HEK293 (cell line): ENCODE measurements around the gene FGD6.

Source experiments
- KLF1 ChIP-seq: fragments of 450-650 bp; formaldehyde crosslinking; IDR thresholded peaks from 2 replicates; pipeline ENCODE4 v1.5.1; 2016; ENCODE audit warnings: missing biosample characterization, missing genetic modification characterization
- MYNN ChIP-seq: fragments of 450-650 bp; formaldehyde crosslinking; IDR thresholded peaks from 2 replicates; pipeline ENCODE4 v1.5.1; 2016; ENCODE audit warnings: missing biosample characterization, missing genetic modification characterization, borderline replicate concordance
- OSR2 ChIP-seq: fragments of 450-650 bp; formaldehyde crosslinking; IDR thresholded peaks from 2 replicates; pipeline ENCODE4 v1.5.1; 2016; ENCODE audit warnings: missing biosample characterization, missing genetic modification characterization
- SALL2 ChIP-seq: fragments of 450-650 bp; formaldehyde crosslinking; IDR thresholded peaks from 2 replicates; pipeline ENCODE4 v1.5.0; 2017; ENCODE audit warnings: missing biosample characterization, mild to moderate bottlenecking, missing genetic modification characterization, borderline replicate concordance
- SCRT1 ChIP-seq: fragments of 450-650 bp; formaldehyde crosslinking; IDR thresholded peaks from 2 replicates; pipeline ENCODE4 v1.5.1; 2016; ENCODE audit warnings: missing biosample characterization, missing genetic modification characterization, borderline replicate concordance
- TCF7L2 ChIP-seq: IDR thresholded peaks from 2 replicates; pipeline ENCODE4 v1.6.1; 2011; ENCODE audit warnings: low read depth, mild to moderate bottlenecking, inconsistent platforms, low read length, moderate library complexity, borderline replicate concordance
- ZBTB20 ChIP-seq: fragments of 450-650 bp; formaldehyde crosslinking; IDR thresholded peaks from 2 replicates; pipeline ENCODE4 v1.5.1; 2016; ENCODE audit warnings: missing biosample characterization, missing genetic modification characterization
- ZNF10 ChIP-seq: fragments of 450-650 bp; formaldehyde crosslinking; IDR thresholded peaks from 2 replicates; pipeline ENCODE4 v1.5.1; 2017; ENCODE audit warnings: missing biosample characterization, missing genetic modification characterization
- ZNF133 ChIP-seq: fragments of 450-650 bp; formaldehyde crosslinking; IDR thresholded peaks from 2 replicates; pipeline ENCODE4 v1.5.1; 2016; ENCODE audit warnings: missing biosample characterization, missing genetic modification characterization
- ZNF138 ChIP-seq: fragments of 450-650 bp; formaldehyde crosslinking; IDR thresholded peaks from 2 replicates; pipeline ENCODE4 v1.5.1; 2016; ENCODE audit warnings: missing biosample characterization, missing genetic modification characterization, borderline replicate concordance
- ZNF148 ChIP-seq: fragments of 450-650 bp; formaldehyde crosslinking; IDR thresholded peaks from 2 replicates; pipeline ENCODE4 v1.5.0; 2017; ENCODE audit warnings: missing biosample characterization, missing genetic modification characterization, borderline replicate concordance
- ZNF19 ChIP-seq: fragments of 450-650 bp; formaldehyde crosslinking; IDR thresholded peaks from 2 replicates; pipeline ENCODE4; 2016; ENCODE audit warnings: missing biosample characterization, missing genetic modification characterization, low read depth
- ZNF211 ChIP-seq: fragments of 450-650 bp; formaldehyde crosslinking; IDR thresholded peaks from 2 replicates; pipeline ENCODE4 v1.5.1; 2016; ENCODE audit warnings: low read depth, missing biosample characterization, missing genetic modification characterization
- ZNF292 ChIP-seq: fragments of 450-650 bp; formaldehyde crosslinking; IDR thresholded peaks from 2 replicates; pipeline ENCODE4 v1.5.1; 2016; ENCODE audit warnings: low read depth, missing biosample characterization, missing genetic modification characterization, borderline replicate concordance
- ZNF302 ChIP-seq: fragments of 450-650 bp; formaldehyde crosslinking; IDR thresholded peaks from 2 replicates; pipeline ENCODE4 v1.5.1; 2016; ENCODE audit warnings: missing biosample characterization, missing genetic modification characterization, low read depth
- ZNF324 ChIP-seq: fragments of 450-650 bp; formaldehyde crosslinking; IDR thresholded peaks from 2 replicates; pipeline ENCODE4 v1.5.1; 2016; ENCODE audit warnings: missing biosample characterization, missing genetic modification characterization
- ZNF433 ChIP-seq: fragments of 450-650 bp; formaldehyde crosslinking; IDR thresholded peaks from 2 replicates; pipeline ENCODE4 v1.5.1; 2016; ENCODE audit warnings: missing biosample characterization, missing genetic modification characterization, low read depth
- ZNF449 ChIP-seq: fragments of 450-650 bp; formaldehyde crosslinking; IDR thresholded peaks from 2 replicates; pipeline ENCODE4 v1.5.1; 2017; ENCODE audit warnings: missing biosample characterization, mild to moderate bottlenecking, missing genetic modification characterization, moderate library complexity
- ZNF521 ChIP-seq: fragments of 450-650 bp; formaldehyde crosslinking; IDR thresholded peaks from 2 replicates; pipeline ENCODE4 v1.5.1; 2017; ENCODE audit warnings: missing biosample characterization, mild to moderate bottlenecking, missing genetic modification characterization
- ZNF544 ChIP-seq: fragments of 450-650 bp; formaldehyde crosslinking; IDR thresholded peaks from 2 replicates; pipeline ENCODE4 v1.5.0; 2017; ENCODE audit warnings: missing biosample characterization, missing genetic modification characterization
- ZNF707 ChIP-seq: fragments of 450-650 bp; formaldehyde crosslinking; IDR thresholded peaks from 2 replicates; pipeline ENCODE4 v1.5.1; 2016; ENCODE audit warnings: missing biosample characterization, missing genetic modification characterization
- ZNF768 ChIP-seq: fragments of 450-650 bp; formaldehyde crosslinking; IDR thresholded peaks from 2 replicates; pipeline ENCODE4 v1.5.1; 2018; ENCODE audit warnings: missing biosample characterization, mild to moderate bottlenecking, missing genetic modification characterization
- ZNF777 ChIP-seq: fragments of 450-650 bp; formaldehyde crosslinking; IDR thresholded peaks from 2 replicates; pipeline ENCODE4 v1.5.1; 2017; ENCODE audit warnings: missing biosample characterization, missing genetic modification characterization, borderline replicate concordance
- ZSCAN16 ChIP-seq: fragments of 450-650 bp; formaldehyde crosslinking; IDR thresholded peaks from 2 replicates; pipeline ENCODE4 v1.5.1; 2016; ENCODE audit warnings: missing biosample characterization, missing genetic modification characterization
- ZSCAN30 ChIP-seq: fragments of 450-650 bp; IDR thresholded peaks from 2 replicates; pipeline ENCODE4 v1.5.1; 2018; ENCODE audit warnings: missing biosample characterization, mild to moderate bottlenecking, missing genetic modification characterization, moderate library complexity
- TF ChIP-seq, protein P1 (sequence below): fragments of 450-650 bp; formaldehyde crosslinking; IDR thresholded peaks from 2 replicates; pipeline ENCODE4 v1.5.1; 2016; ENCODE audit warnings: missing biosample characterization, missing genetic modification characterization
- TF ChIP-seq, protein P2 (sequence below): fragments of 450-650 bp; formaldehyde crosslinking; IDR thresholded peaks from 2 replicates; pipeline ENCODE4 v1.5.1; 2016; ENCODE audit warnings: missing biosample characterization, missing genetic modification characterization
- TF ChIP-seq, protein P3 (sequence below): fragments of 450-650 bp; formaldehyde crosslinking; IDR thresholded peaks from 2 replicates; pipeline ENCODE4 v1.5.1; 2016; ENCODE audit warnings: missing biosample characterization, missing genetic modification characterization

The FGD6 gene

DNA sequence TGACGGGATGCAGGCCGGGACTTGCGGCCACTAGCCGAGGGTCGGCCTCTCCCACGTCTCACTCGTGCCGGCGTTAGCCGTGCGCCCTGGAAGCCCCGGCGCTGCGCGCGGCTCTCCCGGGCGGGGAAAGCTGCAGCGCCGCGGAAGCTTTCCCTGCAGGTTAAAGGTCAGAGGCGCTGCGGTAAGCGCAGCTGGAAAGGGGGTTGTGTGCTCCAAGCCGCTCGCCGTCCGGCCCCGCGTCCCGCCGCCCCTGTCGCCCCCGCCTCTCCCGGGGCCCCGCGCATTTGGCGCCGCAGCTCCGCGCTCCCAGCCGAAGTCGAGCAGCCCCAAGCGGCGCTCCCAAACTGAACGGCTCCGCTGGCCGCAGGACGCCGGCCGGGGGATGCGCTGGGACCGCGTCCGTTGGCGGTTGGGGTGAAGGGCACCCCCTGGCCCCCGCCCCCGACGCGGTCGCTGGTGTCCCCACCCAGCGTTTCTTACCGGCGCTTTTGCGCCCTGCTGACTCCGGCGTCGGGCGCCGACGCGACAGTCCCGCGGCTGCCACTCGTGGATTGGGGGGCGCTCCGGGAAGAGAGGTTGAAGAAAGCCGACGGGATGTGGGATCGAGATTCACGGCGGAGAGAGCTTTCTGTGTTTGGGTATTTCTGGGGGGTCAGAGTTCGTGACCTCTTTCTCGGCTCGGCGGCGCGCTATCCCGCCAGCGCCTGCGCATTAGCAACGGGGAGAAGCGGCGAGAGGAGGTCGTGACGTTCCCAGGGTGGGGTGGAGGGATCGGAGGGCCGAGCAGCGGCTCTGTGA, 144.2 kb downstream of the FGD6 start, which contains the start of gene NR2C1 (continued):
- TF ChIP-seq, protein P1, sequence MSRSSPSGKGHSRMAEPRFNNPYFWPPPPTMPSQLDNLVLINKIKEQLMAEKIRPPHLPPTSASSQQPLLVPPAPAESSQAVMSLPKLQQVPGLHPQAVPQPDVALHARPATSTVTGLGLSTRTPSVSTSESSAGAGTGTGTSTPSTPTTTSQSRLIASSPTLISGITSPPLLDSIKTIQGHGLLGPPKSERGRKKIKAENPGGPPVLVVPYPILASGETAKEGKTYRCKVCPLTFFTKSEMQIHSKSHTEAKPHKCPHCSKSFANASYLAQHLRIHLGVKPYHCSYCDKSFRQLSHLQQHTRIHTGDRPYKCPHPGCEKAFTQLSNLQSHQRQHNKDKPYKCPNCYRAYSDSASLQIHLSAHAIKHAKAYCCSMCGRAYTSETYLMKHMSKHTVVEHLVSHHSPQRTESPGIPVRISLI (tag by site-specific recombination): no peak
- TF ChIP-seq ZNF133 (tag by site-specific recombination): no peak
- no peak for TF ChIP-seq OSR2 (tag by site-specific recombination)
- TF ChIP-seq ZNF449 (tag by site-specific recombination): no peak
- no peak for TF ChIP-seq SCRT1 (tag by site-specific recombination)
- no peak for TF ChIP-seq TCF7L2
- no peak for TF ChIP-seq ZNF292 (tag by site-specific recombination)
- no peak for TF ChIP-seq ZNF10
- TF ChIP-seq ZNF148 (tag by site-specific recombination): no peak
- no peak for TF ChIP-seq ZSCAN16 (tag by site-specific recombination)
- TF ChIP-seq ZNF777: no peak
- no peak for TF ChIP-seq ZNF211 (tag by site-specific recombination)
- peak; percentile 69; the same call in 1 of the 2 replicates for TF ChIP-seq ZNF324 (tag by site-specific recombination)
- TF ChIP-seq, protein P2, sequence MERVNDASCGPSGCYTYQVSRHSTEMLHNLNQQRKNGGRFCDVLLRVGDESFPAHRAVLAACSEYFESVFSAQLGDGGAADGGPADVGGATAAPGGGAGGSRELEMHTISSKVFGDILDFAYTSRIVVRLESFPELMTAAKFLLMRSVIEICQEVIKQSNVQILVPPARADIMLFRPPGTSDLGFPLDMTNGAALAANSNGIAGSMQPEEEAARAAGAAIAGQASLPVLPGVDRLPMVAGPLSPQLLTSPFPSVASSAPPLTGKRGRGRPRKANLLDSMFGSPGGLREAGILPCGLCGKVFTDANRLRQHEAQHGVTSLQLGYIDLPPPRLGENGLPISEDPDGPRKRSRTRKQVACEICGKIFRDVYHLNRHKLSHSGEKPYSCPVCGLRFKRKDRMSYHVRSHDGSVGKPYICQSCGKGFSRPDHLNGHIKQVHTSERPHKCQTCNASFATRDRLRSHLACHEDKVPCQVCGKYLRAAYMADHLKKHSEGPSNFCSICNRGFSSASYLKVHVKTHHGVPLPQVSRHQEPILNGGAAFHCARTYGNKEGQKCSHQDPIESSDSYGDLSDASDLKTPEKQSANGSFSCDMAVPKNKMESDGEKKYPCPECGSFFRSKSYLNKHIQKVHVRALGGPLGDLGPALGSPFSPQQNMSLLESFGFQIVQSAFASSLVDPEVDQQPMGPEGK (tag by site-specific recombination): peak; percentile 90
- no peak for TF ChIP-seq SALL2
- no peak for TF ChIP-seq ZSCAN30 (tag by site-specific recombination)
- TF ChIP-seq ZNF138 (tag by site-specific recombination): no peak
- TF ChIP-seq, protein P3, sequence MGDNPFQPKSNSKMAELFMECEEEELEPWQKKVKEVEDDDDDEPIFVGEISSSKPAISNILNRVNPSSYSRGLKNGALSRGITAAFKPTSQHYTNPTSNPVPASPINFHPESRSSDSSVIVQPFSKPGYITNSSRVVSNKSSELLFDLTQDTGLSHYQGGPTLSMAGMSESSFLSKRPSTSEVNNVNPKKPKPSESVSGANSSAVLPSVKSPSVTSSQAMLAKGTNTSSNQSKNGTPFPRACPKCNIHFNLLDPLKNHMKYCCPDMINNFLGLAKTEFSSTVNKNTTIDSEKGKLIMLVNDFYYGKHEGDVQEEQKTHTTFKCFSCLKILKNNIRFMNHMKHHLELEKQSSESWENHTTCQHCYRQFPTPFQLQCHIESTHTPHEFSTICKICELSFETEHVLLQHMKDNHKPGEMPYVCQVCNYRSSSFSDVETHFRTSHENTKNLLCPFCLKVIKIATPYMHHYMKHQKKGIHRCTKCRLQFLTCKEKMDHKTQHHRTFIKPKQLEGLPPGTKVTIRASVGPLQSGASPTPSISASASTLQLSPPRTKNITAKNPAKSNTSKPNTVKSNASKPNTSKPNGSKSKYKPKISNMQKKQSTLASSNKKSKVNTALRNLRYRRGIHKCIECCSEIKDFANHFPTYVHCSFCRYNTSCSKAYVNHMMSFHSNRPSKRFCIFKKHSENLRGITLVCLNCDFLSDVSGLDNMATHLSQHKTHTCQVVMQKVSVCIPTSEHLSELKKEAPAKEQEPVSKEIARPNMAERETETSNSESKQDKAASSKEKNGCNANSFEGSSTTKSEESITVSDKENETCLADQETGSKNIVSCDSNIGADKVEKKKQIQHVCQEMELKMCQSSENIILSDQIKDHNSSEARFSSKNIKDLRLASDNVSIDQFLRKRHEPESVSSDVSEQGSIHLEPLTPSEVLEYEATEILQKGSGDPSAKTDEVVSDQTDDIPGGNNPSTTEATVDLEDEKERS: no peak
- TF ChIP-seq KLF1 (tag by site-specific recombination): peak; percentile 41; the same call in 1 of the 2 replicates
- no peak for TF ChIP-seq ZNF302 (tag by site-specific recombination)
- TF ChIP-seq ZNF19 (tag by site-specific recombination): no peak
- no peak for TF ChIP-seq ZNF707 (tag by site-specific recombination)
- TF ChIP-seq ZNF433 (tag by site-specific recombination): no peak
- TF ChIP-seq ZBTB20 (tag by site-specific recombination): peak; percentile 98
- TF ChIP-seq ZNF768: no peak
- TF ChIP-seq MYNN (tag by site-specific recombination): peak; percentile 32; the same call in 1 of the 2 replicates
- no peak for TF ChIP-seq ZNF544 (tag by site-specific recombination)
- TF ChIP-seq ZNF521 (tag by site-specific recombination): no peak
